Panc1 (cell line): ENCODE data around the gene HEMGN. TPM values are rescaled to one million over a fixed set of nuclear protein-coding genes. Genes with fewer than 3 reads are reported as not detected.

ENCODE experiments used
- ATAC-seq: fragments of 200-7000 bp; cut with Tn5 transposase; 2 replicates; pipeline ENCODE4 v1.9.1; 2020; ENCODE audit warnings: mild to moderate bottlenecking, moderate library complexity
- BruUV-seq: library from RNA; stranded (reverse); fragments of 400-500 nt; replicated peaks from 2 replicates; lab custom pipeline; 2021; lab: Mats Ljungman, UMichigan
- CTCF ChIA-PET: fragments of 300-600 bp; sonication (Branson Sonifier 250); formaldehyde crosslinking; loops from one replicate; lab custom pipeline; 2022; ENCODE audit warnings: antibody characterized with exemption; lab: Charles Lee
- POLR2A ChIA-PET: fragments of 300-600 bp; sonication (Branson Sonifier 250); formaldehyde crosslinking; loops from one replicate; lab custom pipeline; 2022; ENCODE audit warnings: antibody characterized with exemption; lab: Charles Lee
- DNase-seq: peaks from one replicate; pipeline ENCODE4 v3.0.0-alpha.2; 2010; ENCODE audit warnings: low read depth, low spot score
- H3K27ac ChIP-seq: 2 replicates; pipeline ENCODE4 v1.5.1; 2011; ENCODE audit warnings: mild to moderate bottlenecking, low read length, inconsistent platforms
- H3K27me3 ChIP-seq: fragments of 200-500 bp; sonication (Bioruptor generic); 2 replicates; pipeline ENCODE4 v1.6.0; 2014; ENCODE audit warnings: low read length, inconsistent platforms; ENCODE audit not compliant: control insufficient read depth, insufficient read depth
- H3K36me3 ChIP-seq: fragments of 200-500 bp; sonication (Bioruptor generic); 2 replicates; pipeline ENCODE4 v1.5.1; 2014; ENCODE audit warnings: inconsistent platforms, mild to moderate bottlenecking, low read length, moderate library complexity; ENCODE audit not compliant: control insufficient read depth, insufficient read depth
- H3K4me1 ChIP-seq: 2 replicates; pipeline ENCODE4 v1.5.1; 2011; ENCODE audit warnings: inconsistent platforms, mild to moderate bottlenecking, low read length, moderate library complexity; ENCODE audit not compliant: control insufficient read depth, insufficient read depth
- H3K4me3 ChIP-seq, 2 experiments: 2 replicates each; pipeline ENCODE4 v1.5.1; 2011 to 2012; ENCODE audit warnings: low read depth in 2 of 2, low read length in 2 of 2, mild to moderate bottlenecking in 2 of 2, inconsistent platforms in 1 of 2, moderate library complexity in 1 of 2
- H3K9me3 ChIP-seq: fragments of 200-500 bp; sonication (Bioruptor generic); 2 replicates; pipeline ENCODE4 v1.5.1; 2014; ENCODE audit warnings: low read depth, mild to moderate bottlenecking, inconsistent platforms, low read length, moderate library complexity; ENCODE audit not compliant: control insufficient read depth, insufficient read depth
- CTCF ChIP-seq: fragments of 450-650 bp; IDR thresholded peaks from 2 replicates; pipeline ENCODE4 v1.5.1; 2017; ENCODE audit warnings: mild to moderate bottlenecking
- POLR2AphosphoS5 ChIP-seq: IDR thresholded peaks from 2 replicates; pipeline ENCODE4 v1.6.1; 2012; ENCODE audit warnings: mild to moderate bottlenecking, low read depth, low read length, moderate library complexity
- REST ChIP-seq, 2 experiments: IDR thresholded peaks; 2 replicates each; pipeline ENCODE4 v1.6.1; 2011 to 2012; ENCODE audit warnings: low read depth in 2 of 2, control low read depth in 1 of 2, low read length in 1 of 2, mild to moderate bottlenecking in 1 of 2, moderate library complexity in 1 of 2; ENCODE audit not compliant: insufficient read depth in 1 of 2
- SIN3A ChIP-seq: IDR thresholded peaks from 2 replicates; pipeline ENCODE4 v1.6.1; 2012; ENCODE audit warnings: low read depth, mild to moderate bottlenecking, low read length, moderate library complexity, borderline replicate concordance; ENCODE audit not compliant: insufficient read depth
- TCF7L2 ChIP-seq: IDR thresholded peaks from 2 replicates; pipeline ENCODE4 v1.6.1; 2011; ENCODE audit warnings: mild to moderate bottlenecking, low read depth, low read length, inconsistent platforms
- in situ Hi-C: cut with HindIII; loops from 2 replicates; pipeline ENCODE4 v1.10.0; 2016; ENCODE audit warnings: low sequenced_read_pairs, low pct_unique_long_range_greater_than_20kb
- intact Hi-C: fragments of 100-400 bp; cut with micrococcal nuclease; formaldehyde crosslinking; loops from one replicate; pipeline ENCODE4 v1.10.0; 2022; ENCODE audit not compliant: unreplicated experiment
- total RNA-seq: library from RNA; stranded (reverse); gene quantifications from one replicate; pipeline ENCODE4 v1.2.1, GENCODE V29; 2021; ENCODE audit not compliant: unreplicated experiment

Gene HEMGN
- total RNA-seq, 1 experiment from 2014 or later, result not detected

GRCh38 chr9:97918611-97919010 is 19.4 kb downstream of the HEMGN start:
- Histone ChIP-seq H3K4me1 (peaks cover 7% of the 10 kb centered on the region; the same call in 1 of the 2 replicates), H3K27me3 (no peaks in the 10 kb centered on the region), H3K27ac (no peak overlapping the region), H3K36me3 (no peaks in the 10 kb centered on the region; the same call in 1 of the 2 replicates), H3K4me3 (no peak overlapping the region), H3K9me3 (no peaks in the 10 kb centered on the region)
- POLR2A ChIA-PET, result no interaction called here
- no TSS peak for BruUV-seq
- intact Hi-C loops, result no loop called here
- in situ Hi-C loops, result no loop called here
- no peak for DNase-seq
- CTCF ChIA-PET, result no interaction called here
- TF ChIP-seq REST (IDR thresholded peaks at IDR 0.05; ENCODE audit: insufficient read depth in 1 of 2, low read depth in 2 of 2, low read length in 1 of 2), result no peak
- TF ChIP-seq POLR2AphosphoS5, result no peak
- no peak for TF ChIP-seq CTCF
- TF ChIP-seq SIN3A, result no peak
- no peak for TF ChIP-seq TCF7L2
- ATAC-seq, result no peak

- ChIA-PET CTCF (no interaction called here), POLR2A (interaction anchor here (0.5 kb wide), 1 partner anchor 185 kb away, joined by 3 read pairs; no protein-coding TSS in a partner anchor)
- H3K27me3 ChIP-seq, result no peaks in the 10 kb centered on the region
- no TSS peak for BruUV-seq
- TF ChIP-seq CTCF (no peak), TCF7L2 (no peak), POLR2AphosphoS5 (no peak), REST (IDR thresholded peaks at IDR 0.05; ENCODE audit: insufficient read depth in 1 of 2, low read depth in 2 of 2, low read length in 1 of 2) (no peak), SIN3A (no peak)
- H3K36me3 ChIP-seq, result no peaks in the 10 kb centered on the region; the same call in none of the 2 replicates
- DNase-seq (no peak), ATAC-seq (no peak)
- no peak overlapping the region for H3K27ac ChIP-seq
- no peaks in the 10 kb centered on the region for H3K4me1 ChIP-seq
- H3K9me3 ChIP-seq, result no peaks in the 10 kb centered on the region
- no peak overlapping the region for H3K4me3 ChIP-seq
- in situ Hi-C loops, result no loop called here
- intact Hi-C loops, result no loop called here
Measured at GRCh38 chr9:97911970-97912369, 26.0 kb downstream of the HEMGN start.
